ENCODE measurements around the gene POLR1A.

The POLR1A gene

DNA sequence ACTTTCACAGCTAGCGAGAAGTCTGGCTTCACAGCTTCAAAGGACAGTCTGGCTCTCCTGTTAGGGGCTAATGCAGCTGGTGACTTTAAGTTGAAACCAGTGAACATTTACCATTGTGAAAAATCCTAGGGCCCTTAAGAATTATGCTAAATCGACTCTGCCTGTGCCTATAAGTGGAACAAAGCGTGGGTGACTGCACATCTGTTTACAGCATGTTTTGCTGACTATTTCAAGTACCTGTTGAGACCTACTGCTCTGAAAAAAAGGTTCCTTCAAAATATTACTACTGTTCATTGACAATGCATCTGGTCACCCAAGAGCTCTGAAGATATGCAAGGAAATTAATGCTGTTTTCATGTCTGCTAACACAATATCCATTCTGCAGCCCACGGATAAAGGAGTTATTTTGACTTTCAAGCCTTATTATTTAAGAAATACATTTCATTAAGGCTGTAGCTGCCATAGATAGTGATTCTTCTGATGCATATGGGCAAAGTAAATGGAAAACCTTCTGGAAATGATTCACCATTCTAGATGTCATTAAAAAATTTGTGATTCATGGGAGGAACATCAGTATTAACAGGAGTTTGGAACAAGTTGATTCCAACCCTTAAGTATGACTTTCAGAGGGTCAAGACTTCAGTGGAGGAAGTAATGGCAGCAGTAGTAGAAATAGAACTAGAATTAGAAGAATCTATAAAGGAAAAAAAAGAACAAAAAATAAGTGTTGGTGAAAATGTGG is 48.9 kb downstream of the POLR1A start:
- DNase-seq: no peak

DNA sequence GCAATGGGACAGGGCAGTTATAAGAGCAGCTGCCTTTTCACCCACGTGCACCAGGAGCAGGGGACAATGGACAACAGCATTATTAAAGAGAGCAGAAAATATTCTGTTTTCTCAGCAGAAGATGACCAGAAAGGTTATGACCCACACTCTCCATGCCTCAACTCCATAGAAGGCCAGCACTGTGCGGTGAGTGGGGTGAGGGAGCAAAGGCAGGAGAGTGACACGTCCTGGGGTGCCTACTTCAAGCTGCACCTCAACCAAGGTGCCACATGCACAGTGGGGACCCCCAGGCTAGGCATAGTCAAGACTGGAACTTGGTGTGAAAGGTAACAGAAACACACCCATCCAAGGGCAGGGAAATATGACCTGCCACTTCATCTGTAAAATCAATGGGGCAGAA is 50.4 kb downstream of the POLR1A start:
- no peak for DNase-seq

DNA sequence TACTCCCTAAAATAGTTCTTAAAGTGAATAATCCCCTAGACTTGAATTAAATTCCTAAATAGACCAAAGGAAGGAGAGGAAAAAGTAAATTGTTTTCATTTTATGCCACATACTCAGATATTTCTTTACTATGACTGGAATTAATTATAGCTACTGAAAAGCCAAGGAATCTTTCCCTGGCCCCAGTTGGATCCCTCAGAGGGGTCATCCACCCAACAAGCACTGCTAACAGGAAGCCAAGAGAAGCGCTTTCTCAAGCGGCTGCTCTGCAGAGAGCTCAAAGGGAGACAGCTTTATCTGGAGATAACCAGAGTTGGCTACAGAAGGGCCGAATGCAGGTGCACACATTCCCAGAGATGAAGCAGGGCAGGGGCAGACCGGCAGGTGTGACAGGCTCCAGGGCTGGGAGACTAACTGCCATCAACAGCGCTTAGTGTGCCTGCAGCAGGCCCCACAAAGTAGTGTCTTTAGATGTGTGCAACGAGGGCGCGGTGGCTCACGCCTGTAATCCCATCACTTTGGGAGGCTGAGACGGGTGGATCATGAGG is 51.1 kb downstream of the POLR1A start:
- no peak for DNase-seq

DNA sequence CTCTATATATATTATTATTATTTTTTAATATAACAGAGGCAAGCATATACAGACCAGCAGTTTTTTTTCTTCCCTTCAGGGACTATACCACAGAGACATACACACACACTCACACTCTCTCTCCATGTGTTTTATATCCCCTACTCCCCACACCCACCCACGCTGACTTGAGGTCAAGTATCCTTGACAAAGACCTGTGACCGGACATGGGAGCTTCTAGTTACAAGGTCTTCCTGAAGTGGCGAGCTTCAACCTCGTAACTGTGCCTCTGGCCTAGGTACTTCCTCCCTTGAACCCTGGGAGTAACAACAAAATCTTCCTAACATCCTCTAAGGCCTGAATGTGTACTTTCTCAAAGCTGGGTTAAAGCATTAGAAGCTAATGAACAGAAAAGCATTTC is 52.5 kb downstream of the POLR1A start:
- DNase-seq: no peak

DNA sequence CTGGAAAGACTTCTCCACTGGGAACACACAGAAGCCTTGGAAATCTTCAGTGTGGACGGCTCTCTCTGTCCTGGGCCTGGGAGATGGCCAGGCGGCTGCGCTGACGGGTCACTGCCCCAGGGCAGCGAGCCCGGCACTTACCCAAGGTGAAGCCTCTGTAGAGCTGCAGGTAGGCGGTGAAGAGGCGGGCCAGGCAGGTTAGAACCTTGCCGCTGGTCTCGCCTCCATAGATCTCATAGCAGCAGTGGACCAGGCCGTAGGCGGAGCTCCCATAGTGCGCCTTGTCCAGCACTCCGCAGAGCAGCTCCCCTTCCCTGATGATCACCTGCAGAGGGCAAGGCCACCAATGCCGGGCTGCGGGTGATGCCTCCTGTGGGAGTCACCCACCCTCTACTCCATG is 53.0 kb downstream of the POLR1A start:
- no peak for DNase-seq

DNA sequence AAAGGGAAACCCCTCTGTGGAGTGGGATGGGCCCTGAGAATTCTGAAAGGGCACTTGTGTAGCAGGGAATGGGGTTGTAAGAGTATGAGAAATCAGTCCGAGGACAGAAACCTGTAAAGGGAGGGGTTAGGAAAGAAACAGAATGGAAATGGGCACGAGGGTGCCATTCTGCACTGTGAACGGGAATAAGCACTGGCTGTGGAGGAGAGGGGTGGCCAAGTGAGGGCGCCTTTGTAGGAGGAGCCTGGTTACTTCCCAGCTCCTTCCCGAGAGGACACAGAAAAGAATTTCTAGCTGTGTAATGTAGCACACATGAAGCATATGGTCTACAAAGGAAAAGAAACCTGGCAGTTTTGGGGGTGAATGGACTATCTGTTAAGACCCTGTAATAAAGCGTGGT is 53.4 kb downstream of the POLR1A start:
- no peak for DNase-seq

DNA sequence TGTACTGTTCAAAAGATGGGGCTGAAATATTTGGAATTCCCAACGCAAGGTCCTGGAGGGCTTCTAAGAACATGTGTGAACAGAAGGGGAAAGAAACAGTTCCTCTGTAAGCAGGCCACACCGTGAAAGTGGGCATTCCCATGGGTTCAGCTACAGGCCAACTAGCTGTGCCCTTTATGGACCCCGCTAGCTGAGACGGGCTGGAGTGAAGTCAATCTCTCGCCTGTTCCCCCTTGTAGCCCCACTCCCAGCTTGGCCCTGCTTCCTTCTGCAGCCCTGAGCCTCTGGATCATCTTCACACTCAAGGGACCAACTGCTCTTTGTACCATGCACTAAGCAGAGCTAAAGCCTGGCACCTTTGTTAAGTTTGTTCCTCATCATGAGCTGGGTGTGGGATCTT is 55.4 kb downstream of the POLR1A start:
- DNase-seq: no peak

DNA sequence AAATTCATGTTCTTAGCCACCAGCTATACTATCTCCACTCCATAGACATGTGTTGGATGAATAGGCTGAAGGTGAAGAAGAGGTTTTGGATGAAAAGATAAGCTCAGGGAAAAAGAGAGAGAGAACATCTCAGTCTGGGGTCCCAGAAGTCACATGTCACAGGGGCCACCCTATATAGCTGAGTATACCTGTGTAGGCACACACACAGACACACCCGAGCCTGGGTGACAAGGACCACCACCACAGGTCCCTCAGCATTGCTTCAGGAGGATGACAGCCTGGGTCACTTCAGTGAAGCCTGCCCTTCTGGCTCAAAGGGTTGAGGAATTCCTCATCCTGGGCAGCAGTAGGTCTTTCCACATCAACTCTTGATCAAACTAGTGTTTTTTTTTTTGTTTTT is 56.2 kb downstream of the POLR1A start:
- no peak for DNase-seq

DNA sequence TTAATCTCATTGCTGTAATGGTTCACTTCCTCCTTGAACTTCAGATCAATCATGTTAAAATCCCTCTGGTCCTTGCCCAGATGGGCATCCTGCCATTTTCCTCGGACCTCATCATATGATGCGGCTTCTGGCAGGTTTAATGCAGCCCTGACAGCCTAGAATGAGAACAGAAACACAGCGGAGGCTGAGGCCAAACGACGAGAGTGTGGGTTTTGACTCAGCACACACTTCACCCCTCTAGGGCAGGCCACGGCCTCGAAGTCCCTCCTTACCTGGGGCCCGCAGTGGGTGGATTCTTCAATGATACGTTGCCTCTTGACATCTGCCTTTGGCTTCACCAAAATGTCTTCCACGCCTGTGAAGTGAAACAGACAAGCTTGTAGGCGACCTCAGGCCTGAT is 56.8 kb downstream of the POLR1A start:
- no peak for DNase-seq

DNA sequence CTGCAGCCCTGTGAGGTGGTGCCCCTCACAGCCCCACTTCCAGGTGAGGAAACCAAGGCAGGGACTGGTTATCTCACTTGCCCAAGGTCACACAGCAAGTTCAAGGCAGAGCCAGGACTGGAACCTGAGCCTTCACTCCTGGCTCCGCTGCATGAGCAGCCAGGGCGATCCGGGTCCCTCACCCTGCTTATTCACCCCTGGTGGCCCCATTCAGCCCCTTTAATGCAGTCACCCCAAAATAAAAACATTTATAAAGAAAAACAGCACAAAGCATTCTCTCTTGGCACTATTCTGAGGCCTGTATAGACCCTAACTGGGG is 57.3 kb downstream of the POLR1A start:
- no peak for DNase-seq

DNA sequence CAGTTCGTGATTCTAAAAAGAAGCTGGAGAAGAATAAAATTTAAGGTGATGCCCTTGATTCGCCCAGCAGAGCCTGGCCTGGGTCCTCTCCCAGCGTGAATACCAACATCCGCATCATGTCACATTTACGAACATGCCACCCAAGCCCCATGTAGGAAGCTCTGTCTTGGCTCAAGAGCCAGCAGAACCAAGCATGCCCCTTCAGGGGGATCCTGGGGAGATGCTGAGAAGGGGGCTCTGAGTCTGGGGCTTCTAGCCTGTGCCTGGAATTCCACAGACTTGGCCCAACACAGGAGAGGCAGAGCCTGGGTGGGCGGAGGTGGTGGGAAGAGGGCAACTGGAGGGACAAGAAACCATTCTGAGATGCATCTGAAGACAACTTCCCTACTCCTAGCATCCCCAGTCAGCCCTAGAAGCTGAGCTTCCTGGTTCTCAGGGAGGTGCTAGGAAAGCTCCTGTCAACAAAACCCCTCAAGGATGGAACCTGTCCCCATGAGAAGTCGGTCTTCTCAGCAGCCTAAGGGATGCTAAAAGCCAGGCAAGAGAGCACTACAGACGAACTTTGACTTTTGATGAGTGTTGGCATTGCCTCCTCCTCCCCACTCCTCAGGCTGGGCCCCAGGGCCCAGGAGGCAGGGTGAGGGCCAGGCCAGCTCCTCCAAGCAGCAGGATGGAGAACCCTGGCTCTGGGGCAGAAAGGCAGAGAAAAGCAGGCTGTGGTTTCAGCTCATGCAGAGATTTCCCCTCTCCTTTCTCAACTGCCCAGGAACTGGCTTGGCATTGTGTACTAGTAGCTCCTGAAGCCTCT is 57.9 kb downstream of the POLR1A start:
- DNase-seq: no peak

DNA sequence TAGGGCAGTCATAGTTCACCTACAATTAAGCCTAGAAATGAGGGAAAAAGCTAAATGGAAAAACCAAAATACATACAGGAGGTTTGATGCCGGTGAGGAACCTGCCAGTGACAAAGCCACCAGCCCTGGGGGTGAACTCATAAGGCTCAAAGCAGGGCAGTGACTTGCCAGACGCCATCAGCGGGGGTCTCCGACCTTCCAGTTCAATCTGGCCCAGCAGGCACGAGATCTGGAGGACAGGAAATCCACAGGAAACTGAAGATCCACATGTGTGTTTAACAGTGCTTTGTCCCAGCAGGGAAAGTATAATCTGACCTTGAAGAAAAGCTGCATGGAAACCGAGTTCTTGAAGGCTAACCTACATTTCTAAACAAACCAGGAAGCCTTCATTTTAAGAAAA is 60.1 kb downstream of the POLR1A start:
- DNase-seq: no peak

DNA sequence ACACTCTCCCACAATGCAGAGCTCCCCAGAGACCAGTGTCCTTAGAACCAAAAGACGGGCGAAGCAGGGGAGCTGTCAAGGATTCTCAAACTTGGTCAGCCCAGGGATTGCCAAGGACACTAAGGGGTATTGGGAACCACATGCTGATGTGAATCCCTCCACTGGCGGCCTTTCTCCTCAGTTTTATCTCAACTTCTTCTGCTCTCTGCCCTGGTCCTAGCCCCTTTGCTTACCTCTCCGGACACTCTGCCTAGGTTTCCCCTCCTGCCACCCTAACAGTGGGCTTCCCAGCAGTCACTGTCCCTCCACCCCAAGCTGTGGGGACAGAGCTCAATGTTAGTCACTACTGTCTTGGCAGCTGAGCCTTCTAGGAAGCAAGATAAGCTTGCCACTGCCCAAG is 61.1 kb downstream of the POLR1A start:
- no peak for DNase-seq

DNA sequence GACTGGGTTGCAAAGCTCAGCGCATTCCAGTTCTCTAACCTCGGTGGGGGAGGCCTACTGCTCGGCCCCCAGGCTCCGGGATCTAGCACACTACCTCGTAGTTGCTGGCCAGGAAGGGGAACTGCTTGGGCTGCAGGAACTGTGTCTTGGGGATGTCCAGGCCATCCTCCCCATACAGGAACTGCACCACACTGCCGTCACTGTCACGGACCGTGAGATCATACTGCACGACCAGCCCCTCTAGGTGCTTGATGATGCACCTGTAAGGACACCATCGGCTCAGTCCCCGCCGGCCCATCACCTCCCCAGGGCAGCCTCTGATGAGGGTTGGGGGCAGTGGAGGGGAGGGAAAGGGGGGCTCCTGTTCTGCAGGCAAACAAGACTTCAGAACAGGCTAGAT is 61.6 kb downstream of the POLR1A start:
- no peak for DNase-seq

DNA sequence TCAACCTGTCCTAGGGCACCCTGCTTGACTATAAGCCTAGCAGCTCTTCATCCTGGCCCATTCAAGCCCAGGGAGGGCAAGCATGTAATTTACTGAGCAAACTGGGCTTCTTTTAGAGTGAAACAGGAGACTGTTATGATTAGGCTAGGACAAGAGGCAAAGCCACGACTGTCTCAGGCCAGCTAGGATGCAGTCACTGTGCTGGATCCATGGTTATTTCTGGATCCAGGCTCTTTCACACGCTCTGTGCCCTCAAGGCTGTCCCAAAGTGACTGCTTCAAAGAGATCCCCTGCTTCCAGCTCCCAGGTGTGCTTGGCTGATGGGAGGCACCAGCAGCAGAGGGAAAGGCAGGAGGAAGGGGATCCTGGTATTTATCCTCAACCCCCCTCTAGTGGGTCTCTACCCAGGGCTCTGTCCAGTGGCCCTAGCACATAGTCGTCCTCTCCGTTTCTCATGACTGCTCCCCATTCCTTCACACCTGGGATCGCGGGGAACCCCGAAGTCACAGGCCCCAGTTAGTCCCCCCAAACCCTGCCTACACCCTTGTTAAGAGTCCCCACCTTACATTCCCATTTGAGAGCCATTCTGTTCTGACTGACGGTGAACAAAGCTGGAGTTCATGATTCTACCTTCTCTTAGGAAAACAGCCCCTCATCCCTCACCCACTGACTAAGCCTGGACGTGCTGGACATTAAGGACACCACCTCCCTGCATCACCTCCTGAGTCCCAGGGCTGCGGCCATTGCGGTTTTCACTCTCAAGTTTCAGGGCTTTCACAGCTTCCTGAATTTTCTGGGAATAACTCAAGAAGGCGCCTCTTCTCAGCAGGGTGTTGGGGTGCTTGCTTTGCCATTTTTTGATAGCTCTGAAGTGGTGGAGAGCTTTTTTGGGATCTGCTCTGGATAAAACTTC is 63.2 kb downstream of the POLR1A start:
- no peak for DNase-seq

DNA sequence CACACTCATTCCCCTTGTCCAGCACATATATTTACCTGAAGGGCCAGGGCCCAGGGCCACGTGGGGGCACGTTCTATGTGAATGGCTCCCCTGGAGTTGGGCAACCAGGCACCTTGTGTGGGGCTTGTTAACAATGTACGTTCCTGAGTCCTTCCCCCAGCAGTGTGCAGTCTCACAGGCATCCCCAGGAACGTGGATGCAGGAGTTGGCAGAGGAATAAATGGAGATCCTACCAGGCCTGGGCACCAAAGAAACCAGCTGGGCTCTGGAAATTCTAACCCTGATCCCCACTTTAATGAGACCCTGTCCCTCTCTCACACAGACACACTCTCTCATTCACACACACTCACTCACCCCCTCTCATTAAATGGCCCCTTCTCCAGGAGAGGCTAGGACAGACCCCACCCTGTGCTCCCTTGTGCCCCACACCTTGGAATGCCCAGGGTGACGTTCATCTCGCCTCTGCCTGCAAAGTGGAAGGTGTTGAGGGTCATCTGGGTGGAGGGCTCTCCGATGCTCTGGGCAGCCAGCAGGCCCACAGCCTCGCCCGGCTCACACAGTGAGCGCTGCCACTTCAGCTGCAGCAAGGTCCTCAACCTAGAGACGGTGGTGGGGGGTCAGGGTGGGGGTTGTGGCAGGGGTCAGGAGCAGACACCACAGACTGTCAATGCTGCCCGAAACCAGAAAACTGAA is 65.6 kb downstream of the POLR1A start:
- no peak for DNase-seq

DNA sequence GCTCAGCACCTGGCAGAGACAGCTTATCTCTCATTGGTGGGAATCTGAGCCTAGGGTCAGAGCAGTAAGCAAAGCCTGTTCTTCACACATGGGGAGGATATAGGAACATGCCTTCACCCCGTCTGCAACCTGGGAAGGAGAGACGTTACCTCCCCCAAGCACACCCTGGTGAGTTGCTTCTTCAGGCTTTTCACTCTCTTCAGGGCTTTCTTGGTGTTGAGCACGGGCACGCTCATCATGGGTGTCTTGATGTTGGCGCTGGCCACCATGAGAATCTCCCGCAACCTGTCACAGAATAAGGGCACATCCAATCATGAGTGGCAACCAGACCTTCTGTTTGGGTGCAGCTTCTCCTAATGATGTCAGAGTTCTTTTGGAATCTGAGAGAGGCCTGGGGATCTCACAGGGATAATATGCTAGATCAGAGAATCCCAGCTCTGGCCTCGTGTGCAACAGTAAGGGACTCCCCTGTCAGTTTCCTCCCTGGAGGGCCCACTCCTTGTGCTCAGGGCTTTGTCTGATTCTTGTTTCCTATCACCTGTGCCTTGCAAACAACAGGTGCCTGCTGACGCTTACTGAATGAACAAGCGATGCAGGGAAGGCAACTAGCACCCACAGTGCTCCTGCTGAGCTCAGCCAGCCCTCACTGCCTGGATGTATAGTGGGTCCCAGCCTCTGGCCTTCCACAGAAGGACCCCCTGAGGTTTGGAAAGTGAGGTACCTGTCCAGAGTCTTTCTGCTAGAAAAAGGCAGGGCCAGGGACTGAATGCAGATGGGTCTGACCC is 66.3 kb downstream of the POLR1A start:
- no peak for DNase-seq

DNA sequence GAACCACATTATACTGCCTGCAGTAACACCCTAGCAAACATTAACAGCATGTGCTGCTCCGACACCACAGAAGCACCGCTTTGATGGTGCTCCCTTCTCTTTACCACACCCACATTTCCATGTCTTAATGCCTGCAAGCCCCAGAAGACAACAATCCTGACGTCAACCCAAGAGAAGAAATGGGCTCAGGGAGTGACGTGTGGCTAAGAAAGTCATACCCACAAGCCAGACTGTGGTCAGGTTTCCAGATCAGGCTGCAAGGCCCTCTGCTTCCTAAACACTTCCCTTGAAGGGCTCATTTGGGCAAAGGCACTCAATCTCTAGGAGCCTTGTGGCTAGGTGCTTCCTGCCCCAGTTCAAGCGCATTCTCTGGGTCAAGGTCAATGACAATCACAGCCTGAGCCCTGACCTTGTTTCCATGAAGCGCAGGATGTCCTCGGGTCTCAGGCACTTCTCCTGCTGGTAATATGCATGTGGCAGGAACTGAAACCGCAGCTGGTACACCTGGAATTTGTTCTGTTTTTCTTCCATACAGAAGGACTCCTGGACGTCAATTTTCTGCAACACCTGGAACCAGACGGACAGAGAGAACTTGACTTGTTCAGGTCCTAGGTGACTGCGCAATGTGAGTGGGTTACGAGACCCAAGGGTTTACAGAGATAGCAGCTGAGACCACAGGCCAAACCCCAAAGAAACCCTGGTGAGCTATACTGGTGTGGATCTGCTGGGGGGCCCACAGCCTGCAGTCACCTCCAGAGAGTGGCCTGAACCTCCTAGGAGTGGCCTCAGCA is 67.2 kb downstream of the POLR1A start:
- DNase-seq: no peak

DNA sequence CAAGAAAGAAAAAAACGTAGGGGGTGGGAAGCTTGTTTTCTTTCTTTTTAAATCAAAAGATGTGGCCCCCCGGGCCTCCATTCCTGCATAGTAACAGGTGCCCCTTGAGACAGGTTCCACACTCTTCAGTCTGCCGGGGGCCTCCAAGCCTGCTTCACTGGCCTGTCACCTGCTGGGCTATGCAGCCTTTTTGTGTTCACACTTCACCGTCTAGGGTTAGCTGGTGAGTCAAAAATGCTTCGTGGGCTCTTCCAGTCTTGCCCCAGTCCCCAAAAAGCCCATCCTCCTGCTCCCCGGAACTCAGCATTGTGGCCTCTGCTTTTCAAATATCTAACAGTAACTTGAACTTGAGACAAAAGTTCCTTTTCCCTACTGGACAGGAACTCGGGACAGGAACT is 67.9 kb downstream of the POLR1A start:
- DNase-seq: no peak

DNA sequence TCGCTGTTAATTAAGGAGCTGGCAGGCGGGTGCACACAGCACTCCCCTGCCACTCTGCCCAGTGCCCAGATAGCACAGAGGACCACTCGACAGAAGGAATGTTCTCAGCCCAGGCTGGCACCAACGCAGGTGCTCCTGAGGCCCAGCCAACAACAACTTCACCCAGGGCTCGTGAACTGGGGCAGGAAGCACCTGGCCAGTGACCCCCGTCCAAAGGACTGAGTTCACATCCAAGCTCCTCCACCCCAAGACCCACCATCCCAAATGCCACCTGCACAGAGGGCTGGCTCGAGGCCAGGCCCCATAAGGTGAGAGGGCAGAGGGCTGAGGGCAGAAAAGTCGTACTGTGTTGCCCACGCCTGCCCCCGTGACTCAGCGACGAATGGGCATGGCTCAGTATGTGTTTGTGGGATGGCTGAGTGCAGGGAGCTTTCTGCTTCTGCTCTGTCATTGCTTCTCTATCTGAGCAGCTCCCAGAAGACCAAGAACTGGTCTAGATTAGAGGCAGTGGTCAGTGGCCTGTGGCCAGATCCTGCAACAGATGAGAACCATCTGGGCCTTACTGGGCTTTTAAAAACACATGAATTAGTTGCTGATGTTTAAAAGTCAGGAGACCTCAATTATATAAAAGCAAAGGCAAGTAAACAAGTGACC is 68.4 kb downstream of the POLR1A start:
- DNase-seq: no peak
